Right atrium auricular region (tissue), 2 donors: ENCODE measurements around the gene ERBIN. TPM values are rescaled to one million over a fixed set of nuclear protein-coding genes. Genes with fewer than 3 reads are reported as not detected.
"Not testable (repeated sequence)": the region's sequence is repeated elsewhere in the genome, so short reads cannot be mapped to it uniquely, and the experiment has no call there.

Experiments used
- DNase-seq: peaks from one replicate; pipeline ENCODE4 v3.0.0-alpha.2; 2019; ENCODE audit warnings: low spot score
- H3K27ac ChIP-seq, 2 donors: fragments of 200-600 bp; sonication (generic); 1 replicate in 1 of 2; 2 replicates in 1 of 2; pipeline ENCODE4 v1.5.1; 2016 to 2019
- H3K27me3 ChIP-seq, 2 donors: fragments of 200-600 bp; sonication (generic); one replicate each; pipeline versions ENCODE4 v1.5.1 to v1.6.0; 2017 to 2019
- H3K36me3 ChIP-seq: fragments of 200-600 bp; sonication (generic); one replicate; pipeline ENCODE4 v1.5.1; 2016
- H3K4me1 ChIP-seq, 2 donors: fragments of 200-600 bp; sonication (generic); one replicate each; pipeline versions ENCODE4 v1.5.1 to v1.6.0; 2017 to 2019
- H3K4me3 ChIP-seq, 2 donors: fragments of 200-600 bp; sonication (generic); 1 replicate in 1 of 2; 2 replicates in 1 of 2; pipeline ENCODE4 v1.5.1; 2017 to 2019; ENCODE audit warnings: mild to moderate bottlenecking in 1 of 2, moderate library complexity in 1 of 2
- H3K9me3 ChIP-seq, 2 donors: fragments of 200-600 bp; sonication (generic); one replicate each; pipeline ENCODE4 v1.5.1; 2019
- CTCF ChIP-seq, 2 donors: fragments of 200-600 bp; sonication (generic); IDR thresholded peaks; one replicate each; pipeline ENCODE4 v1.5.1; 2019; ENCODE audit warnings: antibody characterized with exemption in 2 of 2
- total RNA-seq, 2 donors: library from RNA; depleted of rRNA; stranded (reverse); fragments of >200 nt; gene quantifications; one replicate each; pipeline ENCODE4 v1.1.0, GENCODE V29; 2016

Gene ERBIN
- total RNA-seq, 2 donors from 2014 or later = 33.0 to 38.2 TPM

GRCh38 chr5:65967288-65968066 lies 41.1 kb downstream of the ERBIN start:
- no peak for DNase-seq
- H3K4me3 ChIP-seq = no peak overlapping the region
- H3K27ac ChIP-seq = no peak overlapping the region
- no peaks in the 10 kb centered on the region for H3K27me3 ChIP-seq
- no peak for TF ChIP-seq CTCF (IDR thresholded peaks at IDR 0.05)
- H3K4me1 ChIP-seq = peaks cover 0 to 48% of the 10 kb centered on the region in 2 donors
- no peaks in the 10 kb centered on the region for H3K36me3 ChIP-seq
- H3K9me3 ChIP-seq = no peaks in the 10 kb centered on the region

DNA sequence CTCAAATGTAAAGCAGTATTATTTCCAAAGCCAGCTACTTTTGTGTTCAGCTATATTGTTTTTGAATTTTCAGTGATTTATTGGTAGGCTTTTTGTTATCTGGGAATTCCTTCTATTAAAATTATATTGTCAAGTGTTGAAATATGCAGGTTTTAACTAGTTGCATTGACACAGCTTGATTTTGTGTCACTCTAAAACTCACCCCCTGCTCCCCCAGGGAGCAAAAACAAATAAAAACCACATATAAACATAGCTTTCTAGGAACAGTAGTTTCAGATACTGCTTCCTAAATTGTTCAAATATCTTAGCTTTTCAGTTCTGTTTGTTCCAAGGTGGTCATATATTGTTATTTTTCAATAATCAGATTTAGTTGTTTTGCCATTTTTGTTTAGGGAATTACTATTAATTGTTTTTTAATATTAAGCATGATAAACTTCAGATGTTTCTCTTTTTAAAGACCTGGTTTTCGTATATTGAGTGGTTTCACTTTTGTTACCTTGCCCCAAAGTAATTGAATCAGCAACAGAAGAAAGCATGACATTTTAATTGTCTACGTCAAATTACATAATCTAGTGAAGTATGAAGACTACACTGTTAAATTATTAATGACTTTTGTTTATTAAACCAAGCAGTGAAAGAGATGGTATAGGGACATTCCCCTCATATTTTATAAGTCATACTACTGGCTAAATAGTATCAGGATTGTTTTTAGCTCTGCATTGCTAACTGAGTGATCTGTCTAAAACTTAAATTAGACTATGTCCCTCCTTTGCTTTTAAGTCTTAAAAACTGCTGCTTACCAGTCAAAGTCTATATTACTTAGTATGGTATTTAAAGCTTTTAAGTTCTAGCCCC lies 43.4 kb downstream of the ERBIN start:
- no peak overlapping the region for H3K4me3 ChIP-seq
- TF ChIP-seq CTCF (IDR thresholded peaks at IDR 0.05) = no peak
- H3K36me3 ChIP-seq = no peaks in the 10 kb centered on the region
- peaks cover 0 to 4% of the 10 kb centered on the region in 2 donors for H3K9me3 ChIP-seq
- H3K4me1 ChIP-seq = peaks cover 0 to 48% of the 10 kb centered on the region in 2 donors
- DNase-seq = no peak
- no peak overlapping the region for H3K27ac ChIP-seq
- H3K27me3 ChIP-seq = no peaks in the 10 kb centered on the region

- no peak overlapping the region for H3K4me3 ChIP-seq
- peaks cover 0 to 4% of the 10 kb centered on the region in 2 donors for H3K9me3 ChIP-seq
- DNase-seq = no peak
- peaks cover 0 to 45% of the 10 kb centered on the region in 2 donors for H3K4me1 ChIP-seq
- TF ChIP-seq CTCF (IDR thresholded peaks at IDR 0.05) = no peak
- H3K27me3 ChIP-seq = no peaks in the 10 kb centered on the region
- no peaks in the 10 kb centered on the region for H3K36me3 ChIP-seq
- no peak overlapping the region for H3K27ac ChIP-seq
Observed at GRCh38 chr5:65970481-65971367, 44.3 kb downstream of the ERBIN start.

DNA sequence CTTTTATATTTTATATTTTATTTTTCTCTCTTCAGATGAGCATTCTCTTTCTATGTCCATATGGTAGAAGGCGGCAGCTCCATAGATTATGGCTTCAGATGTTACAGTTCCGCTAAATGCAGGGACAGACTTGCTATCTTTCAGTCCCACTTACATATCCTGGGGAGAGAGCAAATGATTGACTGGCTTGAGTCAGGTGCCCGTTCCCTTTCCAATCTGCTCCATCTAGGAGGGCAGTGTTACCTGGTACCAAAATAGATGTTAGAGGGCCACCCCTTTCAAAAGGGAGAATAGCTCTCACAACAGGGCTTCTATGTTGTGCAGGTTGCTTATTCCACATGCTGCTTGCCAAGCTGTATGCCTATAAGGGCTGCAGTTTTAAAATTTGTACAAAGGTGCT lies 45.3 kb downstream of the ERBIN start:
- no peak overlapping the region for H3K27ac ChIP-seq
- H3K4me3 ChIP-seq = no peak overlapping the region
- H3K36me3 ChIP-seq = no peaks in the 10 kb centered on the region
- H3K9me3 ChIP-seq = peaks cover 0 to 4% of the 10 kb centered on the region in 2 donors
- TF ChIP-seq CTCF (IDR thresholded peaks at IDR 0.05) = no peak
- no peaks in the 10 kb centered on the region for H3K27me3 ChIP-seq
- H3K4me1 ChIP-seq = peaks cover 0 to 38% of the 10 kb centered on the region in 2 donors
- no peak for DNase-seq

- H3K4me1 ChIP-seq = peaks cover 0 to 30% of the 10 kb centered on the region in 2 donors
- not testable (repeated sequence) for H3K36me3 ChIP-seq, H3K9me3 ChIP-seq, H3K4me3 ChIP-seq, H3K27me3 ChIP-seq, H3K27ac ChIP-seq, DNase-seq
Observed at GRCh38 chr5:65972896-65973295, 46.5 kb downstream of the ERBIN start.
